GM18502 (cell line): Measurements from ENCODE around the gene BBS5.
"Not testable (repeated sequence)": the region's sequence is repeated elsewhere in the genome, so short reads cannot be mapped to it uniquely, and the experiment has no call there.

ENCODE experiments used
- ATAC-seq: cut with Tn5 transposase; IDR thresholded peaks from one replicate; pipeline ENCODE4 v1.9.1; 2021; ENCODE audit warnings: mild to moderate bottlenecking; ENCODE audit not compliant: unreplicated experiment, poor library complexity

BBS5 gene

GRCh38 chr2:169480079-169480465 lies 778 bp downstream of the BBS5 start:
- no peak for ATAC-seq

GRCh38 chr2:169485650-169486138 lies 6.4 kb downstream of the BBS5 start:
- ATAC-seq = no peak

GRCh38 chr2:169486487-169486886 lies 7.2 kb downstream of the BBS5 start:
- no peak for ATAC-seq

DNA sequence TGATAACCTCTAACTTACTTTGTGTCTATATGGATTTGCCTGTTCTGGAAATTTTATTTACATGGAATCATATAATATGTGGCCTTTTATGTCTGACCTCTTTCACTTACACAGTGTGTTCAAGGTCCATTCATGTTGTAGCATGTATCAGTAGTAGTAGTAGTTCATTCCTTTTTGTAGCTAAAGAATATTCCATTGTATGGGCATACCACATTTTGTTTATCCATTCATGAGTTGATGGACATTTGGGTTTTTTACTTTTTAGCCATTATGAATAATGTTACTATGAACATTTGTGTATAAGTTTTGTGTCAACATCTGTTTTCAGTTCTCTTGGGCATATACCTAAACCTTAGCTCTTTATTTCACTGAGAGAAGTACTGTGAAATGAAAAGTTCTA lies 11.5 kb downstream of the BBS5 start:
- no peak for ATAC-seq

- no peak for ATAC-seq
Measured at GRCh38 chr2:169491378-169491777, 12.1 kb downstream of the BBS5 start.

DNA sequence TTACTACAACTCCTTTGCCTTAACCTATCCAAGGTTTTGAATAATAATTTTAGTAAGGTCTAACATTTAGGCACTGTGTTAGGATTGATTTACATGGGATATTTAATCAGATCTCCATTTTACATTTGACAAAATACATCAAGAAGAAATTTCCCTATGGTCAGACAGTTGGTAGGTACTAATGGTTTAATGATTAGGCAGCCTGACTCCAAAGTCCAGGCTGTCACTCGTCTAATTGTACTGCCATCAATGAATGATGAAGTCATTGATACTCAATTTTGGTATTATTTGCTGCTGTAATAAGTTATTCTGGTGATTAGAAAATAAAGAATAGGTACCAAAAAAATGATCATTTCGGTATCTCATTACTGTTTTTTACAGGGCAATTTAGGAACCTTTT lies 14.1 kb downstream of the BBS5 start:
- no peak for ATAC-seq

- ATAC-seq = no peak
Measured at GRCh38 chr2:169495310-169495928, 16.1 kb downstream of the BBS5 start.

DNA sequence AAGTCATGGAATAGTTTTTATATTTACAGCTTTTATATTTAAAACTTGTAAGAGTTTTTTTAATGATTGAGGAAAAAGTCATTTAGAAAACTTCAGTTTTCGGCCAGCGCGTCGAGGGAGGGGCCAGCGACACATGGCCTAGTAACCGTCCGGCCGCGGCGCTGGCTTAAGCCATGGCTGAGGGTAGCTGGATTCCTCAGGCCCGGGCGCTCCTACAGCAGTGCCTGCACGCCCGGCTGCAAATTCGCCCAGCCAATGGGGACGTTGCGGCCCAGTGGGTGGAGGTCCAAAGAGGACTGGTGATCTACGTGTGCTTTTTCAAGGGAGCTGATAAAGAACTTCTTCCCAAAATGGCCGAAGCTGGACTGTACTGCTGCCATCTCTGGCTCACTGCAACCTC lies 25.4 kb downstream of the BBS5 start:
- no peak for ATAC-seq

DNA sequence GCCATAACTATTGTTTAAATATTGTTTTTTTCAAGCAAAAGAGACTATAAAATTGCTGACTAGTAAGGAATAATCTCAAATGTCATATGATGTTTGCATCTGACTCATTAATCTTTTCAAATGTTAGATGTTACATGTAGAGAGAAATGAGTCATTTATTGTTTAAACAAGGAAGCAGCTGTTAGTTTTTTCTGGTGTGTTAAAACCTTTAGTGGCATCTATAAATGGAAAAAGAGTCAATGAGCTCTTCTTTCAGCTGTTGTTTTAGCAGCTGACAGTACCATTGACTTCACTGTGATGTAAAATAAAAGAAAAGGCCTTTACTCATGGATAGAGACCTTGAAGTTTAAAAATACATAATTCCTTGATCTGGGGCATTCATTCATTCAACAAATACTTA lies 28.4 kb downstream of the BBS5 start:
- ATAC-seq = no peak

DNA sequence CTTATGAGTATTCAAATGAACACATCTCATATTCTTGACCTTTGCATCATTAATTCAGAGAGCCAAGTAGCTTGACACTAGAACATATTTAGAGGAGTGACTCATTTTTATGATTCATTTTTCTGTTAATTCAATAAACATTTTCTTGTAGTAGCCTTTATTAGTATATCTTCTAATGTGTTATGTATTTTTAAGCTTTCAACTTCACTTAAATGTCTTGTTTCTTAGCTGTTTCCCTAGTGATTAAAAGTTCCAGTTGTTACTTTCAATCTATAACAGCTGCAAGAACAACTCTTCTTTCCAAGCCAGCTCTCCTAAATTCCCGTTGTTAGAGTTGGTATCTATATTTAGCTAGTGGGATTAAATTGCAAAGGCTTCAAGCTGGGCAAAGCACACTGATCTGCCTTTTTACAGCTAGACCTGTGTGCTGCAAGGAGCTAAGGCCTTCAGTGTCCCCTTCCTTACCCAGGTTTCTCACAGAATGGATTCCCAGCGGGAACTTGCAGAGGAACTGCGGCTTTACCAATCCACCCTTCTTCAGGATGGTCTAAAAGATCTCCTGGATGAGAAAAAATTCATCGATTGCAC lies 30.1 kb downstream of the BBS5 start, which contains the start of gene KLHL41:
KLHL41 (plus strand) TSS at position 405 of the 588 bp plus-strand sequence; CDS start at position 482, 77 bp downstream.
- ATAC-seq = no peak

DNA sequence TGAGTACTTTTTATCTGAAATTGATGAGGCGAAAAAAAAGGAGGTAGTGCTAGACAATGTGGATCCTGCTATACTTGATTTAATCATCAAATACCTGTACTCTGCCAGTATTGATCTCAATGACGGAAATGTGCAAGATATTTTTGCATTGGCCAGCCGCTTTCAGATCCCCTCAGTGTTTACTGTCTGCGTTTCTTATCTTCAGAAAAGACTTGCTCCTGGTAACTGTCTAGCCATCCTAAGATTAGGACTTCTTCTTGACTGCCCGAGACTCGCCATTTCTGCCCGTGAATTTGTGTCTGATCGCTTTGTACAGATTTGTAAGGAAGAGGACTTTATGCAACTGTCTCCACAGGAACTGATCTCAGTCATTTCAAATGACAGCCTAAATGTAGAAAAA lies 30.7 kb downstream of the BBS5 start:
- ATAC-seq = no peak

- no peak for ATAC-seq
Measured at GRCh38 chr2:169510496-169510895, 31.2 kb downstream of the BBS5 start.

DNA sequence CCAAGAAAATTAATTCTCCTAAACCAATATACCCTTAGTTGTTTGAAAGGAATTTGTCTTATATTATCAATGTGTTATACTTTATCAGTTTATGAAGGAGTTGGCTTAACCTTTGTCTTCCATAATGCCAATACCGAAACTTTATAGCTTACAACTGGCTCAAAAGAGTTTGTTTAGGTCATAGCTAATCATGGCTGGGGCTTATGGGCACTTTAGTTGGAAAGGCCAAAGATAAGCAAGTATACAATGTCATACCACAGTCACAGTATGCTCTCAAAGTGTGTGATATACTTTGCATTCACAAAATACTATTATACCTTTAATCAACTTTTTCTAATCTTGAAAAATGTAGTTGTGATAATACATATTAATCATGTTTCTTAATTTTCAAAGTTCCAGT lies 32.5 kb downstream of the BBS5 start:
- no peak for ATAC-seq

- ATAC-seq = no peak
Measured at GRCh38 chr2:169512525-169512924, 33.2 kb downstream of the BBS5 start.

DNA sequence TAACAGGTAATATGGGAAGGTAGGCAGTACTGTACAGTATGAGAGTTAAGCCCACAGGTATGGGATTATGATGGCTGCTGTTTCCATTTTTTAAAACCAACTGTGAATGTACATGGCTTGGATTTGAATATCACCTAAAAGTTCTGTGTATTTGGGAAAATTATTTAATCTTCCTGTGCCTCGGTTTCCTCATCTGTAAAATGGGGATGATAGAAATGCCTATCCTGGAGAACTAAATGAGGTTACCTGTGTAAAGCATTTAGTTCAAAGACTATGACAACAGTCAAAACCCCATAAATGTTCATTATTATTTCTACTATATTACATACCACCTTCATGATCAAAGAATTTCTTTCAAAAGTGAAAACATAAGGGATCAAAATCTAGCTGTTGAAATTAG lies 33.8 kb downstream of the BBS5 start:
- no peak for ATAC-seq

DNA sequence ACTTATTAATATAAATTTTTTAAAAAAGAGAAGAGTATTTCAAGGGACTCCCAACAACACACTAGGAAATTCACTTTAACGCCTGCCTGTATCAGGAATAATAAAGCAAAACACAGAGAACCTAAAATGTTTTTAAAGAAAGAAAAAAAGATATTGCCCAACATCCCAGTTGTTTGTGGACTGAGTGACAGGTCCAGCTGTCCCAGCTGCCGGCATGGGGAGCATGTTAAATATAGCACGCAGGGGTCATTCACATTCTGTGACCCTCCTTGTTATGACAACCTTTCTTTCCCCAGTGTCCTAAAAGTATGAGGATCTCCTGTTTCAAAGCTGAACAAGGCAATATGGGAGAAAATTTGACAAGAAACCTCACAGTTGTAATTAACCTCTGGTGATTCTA lies 34.6 kb downstream of the BBS5 start:
- ATAC-seq = no peak

DNA sequence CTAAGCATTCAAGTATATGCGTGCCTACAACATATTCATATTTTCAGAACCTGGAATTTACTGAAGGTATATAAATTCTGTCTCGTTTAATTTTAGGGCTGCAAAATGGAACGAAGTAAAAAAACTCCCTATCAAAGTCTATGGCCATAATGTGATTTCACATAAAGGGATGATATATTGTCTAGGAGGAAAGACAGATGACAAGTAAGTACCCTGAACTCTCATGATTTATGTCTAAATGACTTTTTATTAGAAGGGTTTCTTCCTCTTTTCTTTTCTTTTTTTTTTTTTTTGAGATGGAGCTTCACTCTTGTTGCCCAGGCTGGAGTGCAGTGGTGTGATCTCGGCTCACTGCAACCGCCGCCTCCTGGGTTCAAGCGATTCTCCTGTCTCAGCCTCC lies 35.5 kb downstream of the BBS5 start:
- not testable (repeated sequence) for ATAC-seq

DNA sequence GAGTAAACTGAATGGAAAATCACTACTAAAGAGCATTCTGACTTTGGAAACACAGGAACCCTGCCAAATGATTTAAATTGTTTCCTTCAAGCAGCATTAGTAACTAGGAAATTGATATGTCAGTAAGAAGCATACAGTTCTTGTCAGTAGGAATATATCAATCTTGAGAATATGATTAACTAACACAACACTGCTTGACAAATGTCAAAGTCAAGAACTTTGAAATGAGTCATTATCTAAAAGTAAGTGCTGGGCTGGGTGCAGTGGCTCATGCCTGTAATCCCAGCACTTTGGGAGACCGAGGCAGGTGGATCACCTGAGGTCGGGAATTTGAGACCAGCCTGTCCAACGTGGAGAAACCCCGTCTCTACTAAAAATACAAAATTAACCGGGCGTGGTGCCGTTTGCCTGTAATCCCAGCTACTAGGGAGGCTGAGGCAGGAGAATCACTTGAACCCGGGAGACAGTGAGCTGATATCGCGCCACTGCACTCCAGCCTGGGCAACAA lies 37.2 kb downstream of the BBS5 start:
- not testable (repeated sequence) for ATAC-seq

DNA sequence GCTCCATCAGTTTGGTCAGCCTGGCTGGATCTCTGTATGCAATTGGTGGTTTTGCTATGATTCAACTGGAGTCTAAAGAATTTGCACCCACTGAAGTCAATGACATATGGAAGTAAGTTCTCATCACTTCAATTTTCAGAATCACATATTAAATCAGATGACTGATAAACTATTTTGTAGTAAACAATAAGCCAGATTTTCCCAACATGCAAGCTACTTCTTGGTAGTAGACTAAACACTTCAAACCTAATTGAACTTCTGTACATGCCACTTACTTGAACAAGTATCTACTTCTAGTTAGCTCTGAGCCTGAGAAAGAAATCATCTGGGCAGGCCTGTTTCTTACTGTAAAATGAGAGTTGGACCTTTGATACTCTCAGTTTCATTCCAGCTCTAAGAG lies 41.6 kb downstream of the BBS5 start:
- ATAC-seq = no peak

GRCh38 chr2:169523681-169524080 lies 44.4 kb downstream of the BBS5 start:
- no peak for ATAC-seq

DNA sequence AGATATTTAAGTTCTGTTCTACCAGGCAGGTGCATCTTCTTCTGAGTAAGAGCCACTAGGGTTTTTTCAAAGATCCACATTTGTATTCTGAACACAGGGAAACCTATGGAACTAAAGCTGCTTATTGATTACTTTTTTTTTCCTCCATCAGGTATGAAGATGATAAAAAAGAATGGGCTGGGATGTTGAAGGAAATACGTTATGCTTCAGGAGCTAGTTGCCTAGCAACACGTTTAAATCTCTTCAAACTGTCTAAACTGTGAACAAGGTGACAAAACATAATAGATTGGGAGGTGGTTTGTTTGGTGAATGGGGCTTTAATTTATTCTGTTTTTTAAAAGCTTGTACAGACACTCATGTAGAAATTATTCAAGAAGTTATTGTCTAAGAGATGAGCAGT lies 46.1 kb downstream of the BBS5 start:
- ATAC-seq = no peak

GRCh38 chr2:169526451-169526850 lies 47.2 kb downstream of the BBS5 start:
- ATAC-seq = no peak
